Endothelial cell of coronary artery (primary cell): ENCODE results near the gene RARRES1. TPM values are rescaled to one million over a fixed set of nuclear protein-coding genes. Genes with fewer than 3 reads are reported as not detected.

Experiments
- total RNA-seq: library from RNA; depleted of rRNA; stranded (reverse); fragments of >200 nt; gene quantifications from 2 replicates; pipeline ENCODE4 v1.2.3, GENCODE V29; 2014

The RARRES1 gene
- total RNA-seq: 0.81 and 4.2 TPM in 2 replicates

GRCh38 chr3:158731938-158732855 lies at the start of gene RARRES1:
Gene RARRES1 (minus strand): TSS chr3:158732457. CDS start chr3:158732415, 42 bp downstream.

GRCh38 chr3:158672215-158673176 lies 59.8 kb downstream of the RARRES1 start, which contains the start of gene LXN:
Gene LXN (minus strand): TSS chr3:158672648. CDS start chr3:158672478, 170 bp downstream.

Other genes with a start within 250 kb of the RARRES1 start
- 6.6 and 6.7 TPM in 2 replicates for gene MLF1, start 161.3 kb downstream of the RARRES1 start, total RNA-seq
- gene GFM1, start 87.9 kb downstream of the RARRES1 start, total RNA-seq: 55.2 and 68.1 TPM in 2 replicates
- gene LXN, start 59.8 kb downstream of the RARRES1 start, total RNA-seq: 76.1 and 114 TPM in 2 replicates
- gene MFSD1, start 69.6 kb upstream of the RARRES1 start, total RNA-seq: 56.1 and 59.6 TPM in 2 replicates